AG09309 (cell line): Measurements from ENCODE around the gene INPP5J.

Source experiments
- DNase-seq: peaks from one replicate; pipeline ENCODE4 v3.0.0-alpha.2; 2010; ENCODE audit warnings: low read depth
- H3K4me3 ChIP-seq: 2 replicates; pipeline ENCODE4 v1.5.1; 2011; ENCODE audit warnings: mild to moderate bottlenecking, low read depth, low read length, moderate library complexity; ENCODE audit not compliant: control insufficient read depth
- CTCF ChIP-seq: IDR thresholded peaks from 2 replicates; pipeline ENCODE4 v1.5.1; 2011; ENCODE audit warnings: mild to moderate bottlenecking, low read depth, low read length, inconsistent platforms; ENCODE audit not compliant: insufficient read depth, control insufficient read depth; ENCODE audit errors: missing control alignments

INPP5J gene

DNA sequence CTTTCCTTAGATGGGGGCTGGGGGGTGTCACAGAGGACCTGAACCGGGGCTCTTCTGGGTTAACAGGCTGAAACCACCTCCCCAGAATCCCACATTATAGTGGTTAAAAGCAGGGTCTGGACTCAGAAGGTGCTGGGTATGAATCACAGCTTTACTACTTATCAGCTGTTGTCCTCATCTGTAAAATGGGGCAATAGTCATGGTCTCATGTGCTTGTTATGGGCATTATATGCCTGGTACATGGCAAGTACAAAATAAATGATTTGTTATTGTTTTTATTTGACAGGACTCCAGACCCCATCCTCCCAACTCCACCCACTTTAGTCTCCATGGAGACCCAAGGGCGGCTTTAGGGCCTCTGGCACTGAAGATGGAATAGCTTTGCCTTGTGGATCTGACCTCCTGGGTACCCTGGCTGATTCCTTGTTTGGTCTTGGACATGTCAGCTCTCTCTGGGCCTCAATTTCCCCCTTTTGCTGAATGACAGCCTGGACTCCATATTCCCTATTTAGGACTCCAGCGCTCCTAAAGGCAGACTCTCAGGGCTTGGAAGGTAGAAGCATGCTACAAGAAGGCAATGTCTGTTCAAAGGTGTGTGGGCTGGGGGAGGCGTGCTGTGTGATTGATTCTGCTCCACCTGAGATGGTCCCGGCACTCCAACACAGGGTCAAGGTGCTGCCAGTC, 42.5 kb upstream of the INPP5J start:
- H3K4me3 ChIP-seq: peak overlapping the region; percentile 61
- no peak for TF ChIP-seq CTCF
- no peak for DNase-seq

DNA sequence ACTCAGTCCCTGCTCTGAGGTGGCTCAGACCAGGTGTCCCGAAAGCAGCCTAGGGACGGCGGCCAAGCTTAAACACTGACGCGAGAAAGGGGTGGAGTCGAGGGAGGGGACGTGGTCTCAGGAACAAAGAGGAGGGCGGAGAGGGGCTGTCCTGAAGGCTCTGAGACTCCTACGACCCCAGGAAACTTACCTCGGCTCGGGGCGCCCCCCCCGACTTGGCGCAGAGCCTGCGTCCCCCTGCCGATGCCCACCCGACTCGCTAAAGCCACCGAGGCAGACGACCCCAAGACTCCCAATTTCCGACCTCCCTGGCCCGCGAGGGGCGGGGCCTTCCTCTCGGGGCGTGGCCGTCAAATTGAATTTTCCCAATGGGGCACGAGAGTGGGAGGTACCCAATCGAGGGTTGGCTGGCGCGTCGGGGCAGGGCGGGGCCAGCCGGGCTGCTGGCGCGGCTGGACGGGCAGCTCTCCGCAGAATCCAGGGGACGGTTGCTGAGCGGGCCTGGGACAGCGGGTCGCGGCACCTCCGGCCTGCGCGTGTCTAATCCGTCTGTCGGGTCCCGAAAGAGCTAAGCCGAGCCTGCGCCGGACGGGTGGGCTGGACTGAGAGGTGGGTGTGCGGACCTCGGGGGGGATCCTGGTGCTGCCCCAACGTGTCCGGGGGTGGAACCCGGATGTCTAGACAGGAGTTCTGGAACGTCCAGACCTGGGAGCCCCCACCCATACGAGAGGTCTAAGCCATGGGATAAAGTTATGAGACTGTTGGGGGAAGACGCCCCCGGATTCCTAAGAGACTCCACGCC, 41.7 kb upstream of the INPP5J start, which contains the start of gene SMTN:
TSS of gene SMTN (plus strand) at position 471 of the 802 bp plus-strand sequence. CDS start 1,941 bp downstream, outside the sequence.
- peak within 1 kb of the TSS; percentile 61 for H3K4me3 ChIP-seq
- peak; percentile 32 for DNase-seq
- TF ChIP-seq CTCF: no peak

- no peak for DNase-seq
- no peak for TF ChIP-seq CTCF
- peak overlapping the region; percentile 61 for H3K4me3 ChIP-seq
These were observed 40.7 kb upstream of the INPP5J start for GRCh38 chr22:31081963-31082605.

GRCh38 chr22:31082606-31083376, 40.0 kb upstream of the INPP5J start:
- peak; percentile 80 for TF ChIP-seq CTCF
- no peak for DNase-seq
- peak overlapping the region; percentile 61 for H3K4me3 ChIP-seq

GRCh38 chr22:31083377-31083768, 39.4 kb upstream of the INPP5J start:
- TF ChIP-seq CTCF: no peak
- H3K4me3 ChIP-seq: peak overlapping the region; percentile 74
- DNase-seq: no peak
